KBM-7 (cell line): ENCODE measurements around the gene BPIFB4.

ENCODE experiments used
- DNase-seq: peaks from one replicate; pipeline ENCODE4 v3.0.0-alpha.2; 2015
- in situ Hi-C: fragments of 300-500 bp; cut with MboI; formaldehyde crosslinking; loops from 2 replicates; pipeline ENCODE4 v1.14.3; 2020; ENCODE audit warnings: low sequenced_read_pairs, low pct_unique_long_range_greater_than_20kb, mixed read lengths

BPIFB4 gene

GRCh38 chr20:33137195-33137594 lies 57.8 kb downstream of the BPIFB4 start:
- in situ Hi-C loops: no loop called here
- DNase-seq: no peak

GRCh38 chr20:33139467-33139866 lies 60.0 kb downstream of the BPIFB4 start:
- DNase-seq: no peak
- in situ Hi-C loops: no loop called here

- DNase-seq: no peak
- in situ Hi-C loops: no loop called here
These were observed 66.1 kb downstream of the BPIFB4 start for GRCh38 chr20:33145521-33145920.

- in situ Hi-C loops: no loop called here
- DNase-seq: no peak
These were observed 67.9 kb downstream of the BPIFB4 start for GRCh38 chr20:33147299-33147698.

GRCh38 chr20:33148040-33148439 lies 68.6 kb downstream of the BPIFB4 start:
- no peak for DNase-seq
- in situ Hi-C loops: no loop called here

- in situ Hi-C loops: no loop called here
- no peak for DNase-seq
These were observed 74.8 kb downstream of the BPIFB4 start for GRCh38 chr20:33154252-33154651.

GRCh38 chr20:33158637-33159385 lies 79.4 kb downstream of the BPIFB4 start:
- in situ Hi-C loops: no loop called here
- DNase-seq: no peak

- in situ Hi-C loops: no loop called here
- DNase-seq: no peak
These were observed 80.3 kb downstream of the BPIFB4 start for GRCh38 chr20:33159713-33160112.

- in situ Hi-C loops: no loop called here
These were observed 81.2 kb downstream of the BPIFB4 start for GRCh38 chr20:33160681-33161080.

More at GRCh38 chr20:33160681-33161080, 81.2 kb downstream of the BPIFB4 start:
- no peak for DNase-seq
